ENCODE results near the gene MBNL2.

MBNL2 gene

DNA sequence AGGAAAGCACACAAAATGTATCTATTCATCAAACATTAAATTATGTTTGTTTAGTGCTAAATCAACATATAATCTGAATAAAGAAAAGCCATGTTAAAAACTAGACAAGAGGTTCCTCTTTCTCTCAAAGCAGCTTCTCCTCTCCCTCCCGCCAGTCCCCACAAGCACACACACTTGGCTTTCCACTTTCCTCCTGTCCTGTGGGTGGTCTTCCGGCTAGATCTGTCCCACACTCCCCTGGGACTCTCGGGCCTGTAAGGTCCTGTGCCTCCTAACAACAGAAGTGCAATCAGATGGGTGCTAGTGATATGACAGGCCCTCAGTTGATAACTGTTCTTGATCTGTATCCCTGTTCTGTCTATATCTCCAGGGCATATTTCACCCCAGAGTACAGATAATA, 166.2 kb downstream of the MBNL2 start:
- no peak for DNase-seq

DNA sequence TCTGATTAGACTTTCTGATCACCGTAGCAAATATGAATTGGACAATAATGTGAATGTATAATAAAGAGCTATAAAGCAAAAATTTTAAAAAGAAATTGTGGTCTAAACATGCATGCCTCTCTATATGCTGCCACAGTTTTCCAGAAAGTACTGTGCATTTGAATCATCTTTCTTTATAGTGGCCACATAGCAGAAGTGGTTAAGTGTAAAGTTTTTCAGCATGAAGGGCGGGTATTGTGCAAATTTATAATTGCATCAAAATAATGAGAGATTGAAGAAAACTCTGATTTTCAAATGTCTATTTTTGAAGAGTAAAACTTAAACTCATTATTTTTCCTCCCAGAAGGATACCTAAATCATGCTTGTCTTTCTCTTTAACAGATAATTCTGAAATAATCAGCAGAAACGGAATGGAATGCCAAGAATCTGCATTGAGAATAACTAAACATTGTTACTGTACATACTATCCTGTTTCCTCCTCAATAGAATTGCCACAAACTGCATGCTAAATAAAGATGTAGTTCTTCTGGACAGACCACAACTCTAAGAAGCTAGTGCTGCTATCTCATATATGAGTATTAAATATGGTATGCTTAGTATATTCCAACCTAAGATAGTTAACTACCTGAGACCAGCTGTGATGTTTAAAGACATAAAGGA, 168.9 kb downstream of the MBNL2 start:
- no peak for DNase-seq

DNA sequence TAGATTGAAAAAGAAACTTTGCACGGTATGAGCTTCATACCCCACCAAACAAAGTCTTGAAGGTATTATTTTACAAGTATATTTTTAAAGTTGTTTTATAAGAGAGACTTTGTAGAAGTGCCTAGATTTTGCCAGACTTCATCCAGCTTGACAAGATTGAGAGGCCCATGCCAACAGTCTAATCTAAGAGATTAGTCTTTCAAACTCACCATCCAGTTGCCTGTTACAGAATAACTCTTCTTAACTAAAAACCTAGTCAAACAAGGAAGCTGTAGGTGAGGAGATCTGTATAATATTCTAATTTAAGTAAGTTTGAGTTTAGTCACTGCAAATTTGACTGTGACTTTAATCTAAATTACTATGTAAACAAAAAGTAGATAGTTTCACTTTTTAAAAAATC, 169.9 kb downstream of the MBNL2 start:
- no peak for DNase-seq

DNA sequence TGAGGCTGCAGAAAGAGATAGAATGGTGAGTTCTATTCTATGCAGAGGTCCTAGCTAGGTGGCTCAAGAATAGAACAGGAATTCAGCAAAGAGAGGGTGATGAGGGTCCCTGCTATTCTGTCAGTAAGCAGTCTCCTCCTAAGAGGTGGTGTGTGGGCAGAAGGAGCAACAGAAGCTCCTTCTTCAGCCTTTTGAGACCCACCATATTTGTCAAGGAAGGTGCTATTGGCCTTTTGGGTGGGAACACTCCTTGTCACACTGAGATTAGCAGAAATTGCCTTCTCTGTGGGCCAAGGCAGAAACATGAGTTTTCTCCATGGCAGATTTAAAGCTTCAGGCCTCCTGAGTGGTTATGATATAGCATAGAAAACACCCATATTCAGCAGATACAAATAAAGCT, 172.4 kb downstream of the MBNL2 start:
- no peak for DNase-seq

DNA sequence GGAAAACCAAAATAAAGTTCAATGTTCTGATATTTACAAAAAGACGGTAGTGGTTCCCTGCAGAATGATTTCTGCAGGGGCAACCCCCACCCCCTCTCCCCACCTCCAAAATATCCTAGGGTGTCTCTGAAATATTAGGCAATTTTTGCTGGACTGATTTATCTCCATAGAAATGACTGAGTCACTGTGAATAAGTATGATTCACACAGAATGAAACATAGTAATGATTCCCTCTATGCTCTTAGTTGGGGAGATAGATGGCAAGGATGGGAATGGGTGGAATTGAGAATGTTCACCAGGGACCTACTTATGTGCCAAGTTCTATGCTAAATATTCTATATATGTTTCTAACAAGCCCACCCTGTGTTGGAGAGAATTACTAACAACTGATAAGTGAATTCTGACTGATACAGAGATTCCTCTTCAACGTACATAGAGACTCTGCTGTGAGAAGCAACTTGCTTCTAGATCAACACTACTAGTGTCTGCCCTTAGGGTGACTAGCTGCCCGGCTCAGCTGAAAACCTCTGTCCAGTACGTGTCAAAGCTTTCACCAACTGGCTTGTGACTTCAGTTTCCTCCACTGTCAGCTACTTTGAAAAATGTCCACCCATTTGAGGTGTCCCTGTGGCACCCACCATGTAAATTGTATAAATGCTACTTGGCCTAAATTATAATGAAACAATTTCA, 173.5 kb downstream of the MBNL2 start:
- DNase-seq: no peak

DNA sequence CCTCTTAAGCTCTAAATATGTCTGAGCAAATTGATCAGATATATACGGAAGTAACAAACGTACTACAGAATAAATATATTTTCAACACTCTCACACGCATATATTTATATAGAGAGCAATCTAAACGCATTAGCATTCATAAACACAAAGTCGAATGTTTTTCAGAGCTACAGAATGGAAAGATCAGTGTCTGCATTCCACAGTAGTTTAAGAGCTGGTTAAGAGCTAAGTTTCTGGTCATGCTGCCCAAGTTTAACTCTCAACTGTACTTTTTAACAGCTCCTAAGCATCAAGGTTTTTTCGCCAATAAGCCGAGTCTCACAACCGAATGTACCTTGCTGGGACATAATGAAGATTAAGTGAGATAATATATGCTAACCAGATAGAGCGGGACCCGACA, 175.1 kb downstream of the MBNL2 start:
- DNase-seq: no peak

DNA sequence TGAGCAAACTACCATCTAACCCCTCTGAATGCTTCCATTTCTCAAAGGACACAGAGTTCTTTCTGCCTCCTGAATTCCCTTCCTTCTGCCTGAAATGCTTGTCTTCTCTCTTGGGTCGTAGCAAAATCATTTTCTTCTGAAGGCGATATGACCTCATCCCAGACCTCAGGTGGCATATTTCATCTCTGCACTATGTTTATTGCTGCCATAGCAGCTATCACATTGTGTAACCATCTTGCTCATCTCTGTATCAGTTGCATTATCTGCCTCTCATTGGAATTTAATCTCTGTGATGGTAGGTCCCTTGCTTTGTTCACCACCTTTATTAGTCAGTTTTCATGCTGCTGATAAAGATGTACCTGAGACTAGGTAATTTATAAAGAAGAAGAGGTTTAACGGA, 179.3 kb downstream of the MBNL2 start:
- DNase-seq: no peak

DNA sequence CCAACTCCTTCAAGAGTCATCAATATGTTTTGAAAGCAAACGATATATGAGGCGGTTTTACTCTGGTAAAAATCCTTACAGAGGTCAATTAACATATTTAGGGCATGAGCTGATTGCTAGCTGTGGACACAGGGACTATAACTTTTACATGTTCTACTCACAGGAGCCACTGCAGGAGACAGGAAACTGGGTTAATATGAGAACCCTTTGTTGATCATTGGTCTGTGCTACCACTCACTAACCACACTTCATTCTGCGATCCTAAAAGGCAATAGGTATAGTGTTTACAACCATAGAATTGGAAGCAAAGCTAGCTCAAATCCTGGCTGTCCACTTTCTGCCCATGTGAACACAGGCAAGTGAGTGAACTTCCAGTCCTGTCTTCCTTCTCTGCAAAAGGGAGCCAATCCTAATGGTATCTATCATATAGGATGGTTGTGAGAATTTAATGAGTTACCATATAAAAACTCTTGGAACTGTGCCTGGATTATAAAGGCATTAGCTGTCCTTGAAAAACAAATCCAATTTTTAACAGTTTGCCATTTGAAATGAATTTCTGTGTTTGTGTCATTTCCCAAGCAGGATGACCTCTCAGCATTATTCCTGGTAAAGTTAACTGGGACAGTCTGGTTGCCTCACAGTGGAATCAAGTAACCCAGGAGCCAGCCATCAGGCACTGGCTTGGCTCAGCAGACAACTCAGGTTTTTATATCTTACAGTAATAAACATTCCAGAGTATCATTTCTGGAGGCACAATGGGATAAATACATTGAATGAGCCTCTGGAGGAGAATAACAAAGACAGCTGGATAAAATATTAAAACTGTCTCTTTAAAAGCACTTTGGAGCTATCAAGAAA, 182.0 kb downstream of the MBNL2 start:
- DNase-seq: no peak

DNA sequence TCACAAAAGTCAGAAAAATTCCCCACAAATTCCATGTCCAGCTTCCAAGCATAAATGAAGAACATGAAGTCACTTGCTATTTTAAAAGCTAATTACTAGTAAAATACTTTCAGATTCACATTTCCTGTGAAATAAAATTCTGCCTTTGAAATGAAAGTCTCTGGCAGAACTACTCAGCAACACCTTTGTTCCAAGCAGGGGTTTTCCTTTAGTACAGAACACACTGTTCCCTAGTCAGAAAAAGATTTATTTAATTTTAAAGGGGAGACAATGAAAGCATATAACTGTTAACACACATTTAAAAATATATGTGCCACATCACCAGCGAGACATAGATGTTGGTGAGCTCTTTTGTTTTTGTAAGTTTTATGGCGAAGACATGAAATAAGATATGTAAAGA, 185.4 kb downstream of the MBNL2 start:
- DNase-seq: no peak

DNA sequence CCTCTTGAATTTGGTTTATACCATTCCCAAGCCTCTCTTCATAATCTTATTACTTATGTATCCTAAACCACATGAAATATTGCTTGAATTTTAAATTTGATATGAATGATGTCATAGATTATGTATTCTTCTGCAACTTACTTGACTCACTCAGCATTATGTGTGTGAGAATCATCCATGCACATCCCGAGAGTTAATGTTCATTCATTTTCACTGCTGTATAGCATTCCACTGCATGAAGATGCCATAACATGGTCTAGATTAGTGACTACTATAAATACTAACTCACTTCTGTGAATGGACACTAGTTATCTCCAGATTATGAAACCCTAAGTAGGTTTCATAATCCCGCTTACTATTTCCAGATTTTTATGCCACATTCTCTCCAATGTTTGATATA, 186.8 kb downstream of the MBNL2 start:
- DNase-seq: no peak

DNA sequence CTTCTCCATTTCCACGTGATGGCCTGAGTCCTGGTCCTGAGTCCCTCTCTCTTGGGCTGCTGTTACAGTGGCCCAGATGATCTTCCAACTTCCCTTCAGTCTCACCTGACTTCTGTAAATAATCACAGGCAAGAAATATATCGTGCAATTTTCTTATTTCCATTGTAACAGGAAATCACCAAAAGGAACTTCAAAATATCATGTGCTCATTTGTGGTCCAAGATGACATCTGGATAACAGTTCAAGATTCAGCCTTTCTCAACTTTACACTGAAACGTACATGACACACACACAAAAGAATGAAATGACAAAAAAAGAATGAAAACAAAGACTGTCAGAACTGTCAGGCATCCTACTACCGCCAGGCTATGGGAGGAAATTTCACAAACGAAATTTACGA, 189.9 kb downstream of the MBNL2 start:
- DNase-seq: no peak

DNA sequence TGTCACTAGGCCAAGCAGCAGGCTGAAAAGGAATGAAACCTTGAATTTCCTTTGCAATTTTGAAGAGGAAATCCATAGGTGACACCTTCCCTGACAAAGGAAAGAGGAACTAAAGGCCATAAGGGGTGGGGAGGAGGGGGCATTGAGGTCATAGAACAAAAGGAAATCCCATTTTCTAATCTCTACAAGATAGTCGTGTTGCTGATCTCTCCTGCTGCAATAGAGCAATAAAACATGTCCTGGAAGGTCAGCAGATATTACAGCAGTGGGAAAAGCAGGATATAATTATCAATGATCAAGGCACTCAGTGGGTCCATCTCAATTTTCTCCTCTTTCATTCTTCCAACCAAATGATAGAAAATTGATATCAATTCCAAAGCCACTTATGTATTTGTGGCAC, 191.6 kb downstream of the MBNL2 start:
- no peak for DNase-seq

DNA sequence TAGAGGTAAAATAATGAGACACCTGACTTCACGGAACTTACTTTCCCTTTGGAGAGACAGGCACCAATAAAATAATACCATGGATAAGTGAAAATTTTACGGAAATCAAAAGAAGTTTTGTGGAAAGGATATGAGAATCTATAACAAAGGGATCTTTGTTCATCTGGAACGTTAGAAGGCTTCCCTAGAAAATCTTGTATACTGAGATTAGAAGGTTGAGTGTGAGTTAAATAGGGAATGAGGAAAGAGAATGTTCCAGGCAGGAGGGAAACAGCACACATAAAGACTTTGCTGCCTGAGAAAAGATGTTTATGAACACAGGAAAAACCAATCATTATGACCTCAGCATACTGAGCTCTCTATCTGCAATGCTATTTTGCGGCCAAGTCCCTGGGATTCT, 192.3 kb downstream of the MBNL2 start:
- DNase-seq: no peak

DNA sequence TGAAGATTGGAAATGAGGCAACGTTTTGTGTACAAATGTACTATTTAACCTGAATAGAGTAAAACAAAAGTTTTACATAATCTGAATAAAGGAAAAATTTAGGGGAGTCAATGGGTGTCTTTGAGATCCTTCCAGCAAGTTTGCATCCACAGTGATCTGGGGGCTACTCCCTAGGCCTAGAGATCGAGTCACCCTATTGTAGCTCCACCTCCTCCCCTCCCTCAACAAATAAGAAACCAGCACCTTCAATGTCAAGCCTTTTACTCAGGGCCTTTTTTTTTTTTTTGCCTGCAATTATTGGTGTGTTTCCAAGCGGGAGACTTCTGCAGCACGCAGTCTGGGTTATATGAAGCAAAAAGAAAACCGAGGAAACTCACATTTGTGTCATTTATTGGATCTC, 195.6 kb downstream of the MBNL2 start:
- no peak for DNase-seq

DNA sequence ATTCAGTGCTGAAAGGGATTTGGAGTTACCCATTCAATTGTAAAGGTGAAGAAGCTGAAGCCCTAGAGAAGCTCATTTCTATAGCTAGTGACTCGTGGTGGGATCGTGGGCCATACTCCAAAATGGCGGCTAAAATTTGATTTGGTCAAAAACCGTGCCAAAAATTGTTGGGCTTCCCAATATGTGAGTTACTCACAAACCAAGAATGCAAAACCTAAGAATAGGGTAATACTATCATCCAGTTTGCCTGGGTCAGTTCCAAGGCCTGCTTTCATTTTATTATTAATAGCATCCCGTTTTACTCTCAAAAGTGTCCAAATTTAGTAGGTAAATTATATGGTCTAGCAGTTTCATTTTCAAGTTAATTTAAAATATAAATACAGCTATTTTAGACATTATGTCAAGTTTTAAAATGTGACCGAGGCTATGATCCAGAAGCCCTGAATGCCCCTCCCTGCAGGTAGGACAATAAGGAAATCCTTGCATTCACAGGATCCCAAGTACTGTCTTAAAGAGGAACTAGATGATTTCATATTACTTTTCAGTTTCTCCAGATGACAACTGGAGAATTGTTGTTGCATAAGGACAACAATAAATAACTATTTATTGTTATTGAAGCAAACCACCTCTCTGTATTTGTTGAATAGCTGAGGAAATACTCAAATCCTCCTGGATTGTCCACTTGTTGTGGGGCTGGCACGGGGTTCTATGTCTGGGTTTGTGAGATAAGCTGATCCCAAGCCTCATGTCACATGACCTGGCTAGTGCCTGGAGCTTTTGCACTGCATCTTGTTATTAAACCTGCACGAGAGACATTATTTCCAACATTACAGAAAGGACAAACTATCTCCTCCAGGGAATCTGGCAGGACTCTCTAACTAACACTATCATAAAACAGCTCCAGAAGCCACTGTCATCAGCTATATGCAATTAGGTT, 200.3 kb downstream of the MBNL2 start:
- no peak for DNase-seq

DNA sequence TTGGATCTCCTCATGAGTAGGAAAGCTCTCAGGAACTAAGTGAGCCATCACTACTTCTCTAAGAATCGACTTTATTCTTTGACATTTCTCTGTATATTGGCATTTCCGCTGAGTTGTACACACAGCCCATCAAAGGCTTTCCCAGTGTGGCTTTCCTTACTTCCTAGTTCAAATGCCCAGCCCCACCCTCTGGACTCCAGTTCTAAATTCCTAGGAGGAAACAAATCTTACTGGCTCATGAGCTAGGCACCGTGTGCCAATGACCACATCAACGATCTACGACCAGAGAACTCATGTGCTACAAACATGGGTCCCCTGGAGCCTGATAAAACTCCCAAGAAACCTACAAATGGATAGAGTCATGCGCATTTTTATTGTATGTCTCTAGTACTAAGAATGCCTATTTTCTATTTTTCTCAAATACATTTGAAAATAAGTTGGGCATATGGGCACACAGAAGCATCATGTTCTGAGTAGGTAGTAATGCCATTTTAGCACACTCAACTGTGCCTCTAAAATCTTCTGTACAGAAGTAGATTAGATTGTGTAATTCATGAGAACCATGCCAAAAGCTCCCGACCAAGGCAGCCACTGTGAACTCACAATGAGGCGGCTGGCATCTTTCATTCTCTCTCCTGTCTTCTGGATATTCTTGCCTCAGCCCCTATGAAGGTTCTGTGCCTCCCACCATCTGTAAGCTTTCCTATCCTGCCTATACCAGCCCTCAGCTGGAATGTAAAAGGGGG, 201.3 kb downstream of the MBNL2 start:
- DNase-seq: no peak

DNA sequence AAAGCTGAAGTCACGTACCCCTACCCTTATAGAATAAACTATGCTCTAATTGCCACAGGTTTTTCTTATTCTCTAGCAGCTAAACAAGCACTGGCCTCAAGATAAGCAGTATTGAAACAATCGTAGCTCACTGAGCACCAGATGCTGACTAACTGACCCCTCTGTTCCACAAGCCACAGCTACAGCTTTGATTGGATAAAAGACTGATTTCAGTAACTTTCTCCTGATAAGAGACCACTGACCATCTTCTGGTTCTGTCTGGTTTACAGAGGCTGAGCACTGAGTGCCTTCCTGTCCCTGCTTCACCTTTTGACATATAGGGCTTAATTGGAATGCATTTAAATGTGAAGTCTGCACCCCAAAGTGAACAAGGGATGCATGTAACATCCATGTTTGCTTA, 203.5 kb downstream of the MBNL2 start:
- no peak for DNase-seq

DNA sequence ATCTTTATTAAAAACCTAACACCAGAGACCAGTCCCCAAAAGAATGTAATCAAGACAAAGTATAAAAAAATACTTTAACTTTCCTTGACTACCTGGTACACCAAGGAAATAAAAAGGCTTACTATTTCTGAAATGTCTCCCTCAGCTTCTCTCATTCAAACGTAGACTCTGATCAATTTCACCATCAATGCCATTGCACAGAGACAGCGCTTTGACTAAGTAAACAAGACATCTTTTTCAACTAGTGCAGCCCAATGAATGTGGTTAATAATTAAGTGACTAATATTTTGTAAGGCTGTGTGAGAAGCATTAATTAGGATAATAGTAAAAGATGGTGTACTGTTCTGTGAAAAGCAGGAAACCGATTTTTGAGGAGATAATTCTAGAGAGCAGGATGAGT, 204.6 kb downstream of the MBNL2 start:
- no peak for DNase-seq

DNA sequence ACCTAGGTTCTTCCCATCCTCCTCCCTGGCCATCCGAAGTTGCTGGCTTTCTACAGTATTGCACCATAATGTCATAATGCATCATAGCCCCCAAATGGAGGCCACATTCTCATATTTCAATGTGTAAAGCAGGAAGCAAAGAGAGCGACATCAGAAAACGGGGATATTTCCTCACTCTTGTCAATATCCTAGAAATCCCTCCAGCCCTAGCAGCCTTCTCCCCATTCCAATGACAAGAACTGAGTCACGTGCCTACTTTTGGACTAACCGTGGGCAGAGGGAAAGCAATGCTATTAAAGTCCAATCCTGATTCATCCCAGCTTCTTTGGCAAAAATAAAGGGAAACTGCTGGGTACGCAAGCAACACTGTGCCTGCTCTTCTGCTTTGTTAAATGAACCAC, 207.5 kb downstream of the MBNL2 start:
- DNase-seq: no peak

DNA sequence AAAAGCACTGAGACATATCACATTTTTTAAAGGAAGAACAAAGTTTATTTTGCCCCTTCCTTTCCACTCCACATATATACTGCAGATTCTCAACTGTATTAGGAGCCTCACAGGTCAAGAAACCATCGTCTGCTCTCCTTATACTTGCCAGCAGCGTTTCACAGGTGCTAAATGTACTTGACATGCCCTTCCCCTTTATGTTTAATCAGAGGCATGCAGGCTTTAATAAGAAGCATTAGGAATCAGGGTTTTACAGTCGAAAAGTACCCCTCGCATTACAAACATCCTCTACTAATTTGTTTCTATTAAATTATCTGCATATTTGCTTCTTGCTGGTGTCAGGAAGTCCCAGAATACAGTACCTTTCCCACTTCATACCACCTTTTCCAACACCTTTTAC, 208.2 kb downstream of the MBNL2 start:
- no peak for DNase-seq

DNA sequence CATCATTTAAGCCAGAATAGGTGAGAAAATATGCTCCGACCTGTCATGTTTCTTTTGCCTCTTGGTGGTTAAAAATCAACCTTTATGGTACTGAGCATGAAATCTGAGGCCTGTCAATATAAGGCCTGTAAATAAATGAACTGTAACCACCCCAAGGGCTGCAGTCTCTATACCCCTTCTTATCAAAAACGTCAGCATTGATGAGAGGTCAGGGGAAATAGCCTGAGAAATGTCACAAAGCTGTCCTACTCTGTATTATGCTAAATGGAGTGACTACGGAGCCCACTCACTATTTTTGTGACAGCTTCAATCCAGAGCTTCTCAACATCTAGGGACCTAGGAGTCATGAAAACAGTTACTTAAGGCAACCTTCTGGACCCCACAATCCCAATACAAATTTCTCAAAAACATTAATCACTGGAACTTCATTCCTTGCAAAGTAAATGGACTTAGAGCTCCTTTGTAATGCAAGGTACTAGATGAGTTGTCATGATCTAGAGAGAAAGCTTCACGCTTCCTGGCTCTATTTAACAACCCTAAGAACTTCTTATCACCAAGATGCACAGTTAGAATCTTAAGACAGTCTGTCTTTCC, 209.1 kb downstream of the MBNL2 start:
- DNase-seq: no peak

Data from activated CD4-positive, alpha-beta T cell treated with anti-CD3 and anti-CD28 coated beads, Interleukin-2, amount 50 U/mL, for 48 hours (primary cell).